GM15510 (cell line): Measurements from ENCODE around the gene ZHX3.

Source experiments
- POLR2A ChIP-seq: IDR thresholded peaks from 3 replicates; pipeline ENCODE4 v1.6.1; 2011; ENCODE audit warnings: borderline replicate concordance; ENCODE audit not compliant: insufficient read length; ENCODE audit errors: extremely low read depth

The ZHX3 gene

DNA sequence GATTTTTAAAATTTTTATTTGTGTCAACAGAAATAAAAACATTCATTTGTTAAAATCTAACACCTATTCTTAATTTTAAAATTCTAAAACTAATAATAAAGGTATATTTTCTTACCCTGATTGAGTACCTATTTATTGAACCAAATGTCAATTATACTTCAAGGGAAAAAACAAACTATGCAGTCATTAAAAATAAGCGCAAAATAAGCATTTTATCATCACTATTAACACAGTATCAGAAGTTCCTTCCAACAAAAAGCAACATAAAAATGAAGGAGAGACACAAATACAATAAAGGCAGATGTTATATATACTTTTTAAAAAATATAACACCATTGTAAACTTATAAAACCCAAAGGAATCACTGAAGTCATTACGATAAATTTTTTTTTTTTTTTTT, 52.7 kb downstream of the ZHX3 start:
- TF ChIP-seq POLR2A, result no peak

DNA sequence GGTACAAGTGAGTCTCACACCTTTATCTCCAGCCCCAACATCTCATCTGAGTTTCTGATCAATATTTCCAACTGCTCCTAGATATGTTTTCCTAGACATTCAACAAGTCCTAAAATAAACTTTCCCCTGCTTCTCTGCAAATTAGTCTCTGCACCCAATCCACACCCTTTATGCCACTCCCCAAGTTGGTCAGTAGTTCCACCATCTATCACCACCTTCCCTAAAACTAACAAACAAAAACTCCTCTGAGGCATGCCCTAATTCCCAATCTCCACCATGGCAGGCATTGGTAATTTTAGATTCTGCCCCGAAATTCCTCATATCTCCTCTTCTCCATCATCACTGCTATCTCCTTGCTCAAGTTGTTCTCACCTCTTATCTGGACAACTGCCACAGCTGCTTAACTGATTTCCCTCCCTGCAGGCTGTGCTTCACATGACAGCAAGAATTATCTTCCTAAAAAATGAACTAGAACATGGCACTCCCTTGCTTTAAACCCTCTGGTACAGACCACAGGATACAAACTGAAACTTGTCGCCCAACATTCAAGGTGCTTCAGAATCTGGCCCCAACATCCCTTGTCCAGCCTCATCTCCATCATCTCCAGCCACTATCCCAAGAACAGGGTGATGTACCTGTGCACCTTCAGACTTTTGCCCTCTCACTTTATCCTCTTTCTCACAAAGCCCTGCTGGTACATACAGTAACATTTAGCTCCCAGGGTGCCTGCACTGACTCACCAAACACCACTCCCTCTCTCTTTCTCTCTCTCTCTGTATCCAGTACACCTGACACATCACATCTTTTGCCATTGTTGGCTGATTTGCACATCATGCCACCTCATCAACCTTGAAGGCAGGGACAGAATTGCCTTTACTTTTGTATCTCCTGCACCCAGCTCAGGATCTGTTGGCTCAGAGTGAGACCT, 55.5 kb downstream of the ZHX3 start:
- TF ChIP-seq POLR2A, result no peak

DNA sequence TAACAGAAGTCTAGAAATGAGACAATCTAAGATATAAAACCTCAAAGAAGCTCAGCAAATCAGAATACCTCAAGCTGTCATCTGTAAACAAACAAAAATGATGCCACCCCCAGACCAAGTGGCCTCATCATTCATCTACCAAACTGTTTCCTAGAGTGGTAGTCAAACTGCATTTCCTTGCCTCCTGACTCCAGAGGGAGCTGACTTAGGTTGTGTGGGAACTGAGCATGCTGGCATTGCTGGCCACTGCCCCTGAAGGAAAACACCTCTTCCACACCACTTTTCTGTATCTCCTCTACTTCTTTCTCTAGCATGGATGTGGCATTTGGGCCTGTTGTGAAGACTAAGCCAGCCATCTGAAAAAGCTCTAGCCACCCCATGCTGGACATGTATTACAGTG, 56.3 kb downstream of the ZHX3 start:
- TF ChIP-seq POLR2A, result no peak

DNA sequence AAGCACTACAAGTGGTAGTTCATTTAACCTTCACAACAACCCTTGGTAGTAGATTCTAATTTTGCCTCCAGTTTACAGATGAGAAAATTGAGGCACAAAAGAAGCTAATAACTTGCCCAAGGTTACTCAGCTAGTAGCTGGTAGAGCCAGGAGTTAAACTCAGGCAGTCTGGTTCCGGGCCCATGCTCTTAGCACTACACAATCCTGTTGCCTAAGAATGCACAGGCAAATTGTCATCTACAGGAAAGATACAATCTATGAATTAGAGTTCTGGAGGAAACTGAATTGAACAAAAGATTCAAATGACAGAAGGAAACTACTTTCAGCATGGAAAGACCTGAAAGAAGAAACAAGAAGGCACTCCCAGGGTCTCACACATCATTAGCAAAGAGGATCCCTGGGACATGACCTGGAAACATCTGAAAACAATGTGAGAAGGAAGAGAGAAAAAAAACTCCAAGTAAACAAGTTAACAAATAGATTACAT, 56.8 kb downstream of the ZHX3 start:
- TF ChIP-seq POLR2A, result no peak

DNA sequence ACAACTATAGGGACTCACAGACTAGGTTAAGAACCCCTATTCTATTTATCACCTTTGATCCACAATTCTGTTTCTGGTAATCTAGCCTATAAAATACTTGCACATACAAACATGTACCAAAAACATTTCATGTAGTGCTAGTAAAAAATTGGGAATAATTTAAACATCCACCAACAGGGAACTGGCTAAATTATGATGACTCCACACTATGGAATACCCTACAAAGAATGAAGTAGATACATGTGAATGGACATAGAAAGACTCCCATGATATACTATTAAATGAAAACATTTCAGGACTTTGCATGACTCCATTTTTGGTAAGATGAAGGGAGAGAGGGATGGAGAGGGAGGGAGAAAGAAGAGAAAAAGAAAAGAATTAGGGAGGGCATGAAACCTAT, 58.2 kb downstream of the ZHX3 start:
- TF ChIP-seq POLR2A, result no peak

DNA sequence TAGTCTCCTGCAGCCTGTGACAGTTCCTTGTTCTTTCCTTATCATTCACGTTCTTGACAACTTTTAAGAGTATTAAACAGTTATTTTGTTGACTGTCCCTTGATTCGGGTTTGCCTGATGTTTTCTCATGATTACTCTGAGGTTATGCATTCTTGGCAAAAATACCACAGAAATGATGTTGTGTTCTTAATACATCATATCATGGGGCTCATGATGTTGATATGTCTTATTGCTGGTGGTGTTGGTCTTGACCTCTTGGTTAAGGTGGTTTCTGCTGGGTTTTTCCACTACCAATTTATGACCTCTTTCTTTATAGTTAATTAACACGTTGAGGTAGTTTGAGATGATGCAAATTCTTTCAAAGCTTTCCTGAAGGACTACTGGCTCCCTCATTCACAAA, 59.1 kb downstream of the ZHX3 start:
- TF ChIP-seq POLR2A, result no peak

DNA sequence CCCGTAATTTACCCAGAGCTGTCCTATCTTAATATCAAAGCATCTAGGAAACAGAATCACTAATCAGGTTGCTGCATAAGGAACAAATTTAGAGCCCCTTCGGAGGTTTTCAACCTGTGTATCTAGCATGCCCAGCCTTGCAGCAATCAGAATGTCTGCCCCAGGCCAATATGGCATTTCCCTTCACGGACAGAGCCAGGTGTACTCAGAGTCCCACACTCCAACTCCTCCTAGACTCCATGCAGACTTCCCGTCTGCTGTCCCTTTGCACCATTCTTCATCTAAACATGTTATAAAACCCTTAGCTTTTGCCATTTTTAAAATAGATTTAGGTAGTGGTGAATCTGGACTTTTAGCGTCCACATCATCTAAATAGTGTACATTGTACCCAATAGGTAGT, 61.0 kb downstream of the ZHX3 start:
- no peak for TF ChIP-seq POLR2A

DNA sequence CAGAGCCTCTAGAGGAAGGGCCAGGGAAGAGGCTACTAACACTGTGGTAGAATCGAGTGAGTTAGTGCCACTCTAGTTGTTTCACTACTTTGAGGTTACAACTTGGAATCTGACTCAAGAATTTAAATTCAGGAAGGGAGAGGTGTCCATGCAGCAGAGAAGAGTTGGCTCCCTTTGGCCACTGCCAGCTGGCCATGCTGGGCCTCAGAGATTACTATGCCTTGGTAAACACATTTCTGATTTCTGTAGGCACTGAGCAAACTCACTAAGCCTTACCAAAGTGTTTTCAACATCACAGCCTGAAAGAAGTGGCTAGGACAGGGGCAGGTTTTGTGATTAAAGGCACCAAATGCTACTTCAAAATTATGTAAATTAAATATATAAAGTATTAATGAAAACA, 61.9 kb downstream of the ZHX3 start:
- no peak for TF ChIP-seq POLR2A

DNA sequence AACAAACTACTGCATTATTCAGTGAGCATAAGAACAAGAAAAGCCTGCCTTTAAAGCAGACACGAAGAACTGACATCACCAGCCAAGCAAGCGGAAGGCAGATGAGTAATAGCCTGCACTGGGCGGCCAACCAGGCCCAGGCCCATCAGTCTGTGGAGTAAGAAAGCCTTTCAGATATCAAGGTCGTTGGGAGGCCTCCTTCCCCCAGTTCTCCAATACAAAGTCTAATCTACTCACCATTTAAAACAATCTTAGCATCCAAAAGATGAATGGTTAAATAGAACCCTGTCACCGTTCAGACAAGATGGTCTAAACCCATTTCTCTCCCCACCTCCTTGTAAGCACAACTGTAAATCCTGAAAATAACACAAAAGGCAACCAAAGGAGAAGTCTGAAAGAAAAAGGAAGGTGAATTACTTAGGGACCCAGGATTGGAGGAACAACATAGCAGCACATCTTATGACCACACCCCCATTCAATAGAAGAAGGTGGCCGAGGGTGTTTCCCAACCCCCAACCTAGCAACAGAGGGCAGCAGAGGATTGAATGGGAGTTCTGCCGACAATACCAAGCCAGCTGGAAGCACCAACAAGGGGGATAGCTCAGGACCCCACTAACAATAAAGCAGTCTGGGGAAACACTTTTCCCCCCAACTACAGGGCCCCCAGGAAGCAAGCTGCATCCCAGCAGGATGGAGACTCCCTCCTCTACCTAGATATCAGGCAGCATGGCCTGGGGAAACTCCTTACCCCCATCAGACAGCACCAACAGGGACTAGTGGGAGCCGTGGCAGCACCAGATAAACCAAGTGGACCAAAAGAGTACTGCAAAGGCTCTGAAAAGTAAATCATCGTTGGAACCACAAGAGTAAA, 67.9 kb downstream of the ZHX3 start:
- no peak for TF ChIP-seq POLR2A

DNA sequence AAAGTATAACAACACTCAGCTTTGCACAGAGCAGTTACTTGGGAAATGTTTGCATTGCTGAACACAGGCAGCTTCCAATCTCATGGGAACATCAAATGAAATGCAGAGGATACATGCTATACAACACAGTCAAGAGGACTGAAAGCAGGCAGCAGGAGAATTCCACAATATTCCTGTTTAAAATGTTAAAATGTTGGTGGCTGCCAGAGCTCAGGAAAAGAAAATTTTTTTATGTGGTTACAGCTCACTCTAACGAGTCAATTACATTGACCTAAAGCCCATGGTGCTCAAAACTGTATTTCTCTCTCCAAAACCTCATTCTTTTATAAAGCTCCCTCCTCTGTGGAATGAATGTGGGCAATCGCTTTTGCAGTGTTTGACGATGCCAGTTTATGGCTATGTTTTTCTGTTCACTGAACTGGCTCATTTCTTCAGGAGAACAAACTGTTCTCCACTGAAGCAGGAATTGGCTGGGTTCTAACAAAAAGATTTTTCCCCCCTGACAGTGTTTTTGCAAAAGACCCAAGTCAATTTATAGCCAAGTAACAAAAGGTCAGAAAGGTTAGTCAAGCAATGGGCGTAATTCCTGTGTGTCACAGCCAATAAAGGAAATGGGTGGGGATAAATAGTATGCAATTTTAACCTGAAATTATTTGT, 69.0 kb downstream of the ZHX3 start:
- TF ChIP-seq POLR2A, result no peak

DNA sequence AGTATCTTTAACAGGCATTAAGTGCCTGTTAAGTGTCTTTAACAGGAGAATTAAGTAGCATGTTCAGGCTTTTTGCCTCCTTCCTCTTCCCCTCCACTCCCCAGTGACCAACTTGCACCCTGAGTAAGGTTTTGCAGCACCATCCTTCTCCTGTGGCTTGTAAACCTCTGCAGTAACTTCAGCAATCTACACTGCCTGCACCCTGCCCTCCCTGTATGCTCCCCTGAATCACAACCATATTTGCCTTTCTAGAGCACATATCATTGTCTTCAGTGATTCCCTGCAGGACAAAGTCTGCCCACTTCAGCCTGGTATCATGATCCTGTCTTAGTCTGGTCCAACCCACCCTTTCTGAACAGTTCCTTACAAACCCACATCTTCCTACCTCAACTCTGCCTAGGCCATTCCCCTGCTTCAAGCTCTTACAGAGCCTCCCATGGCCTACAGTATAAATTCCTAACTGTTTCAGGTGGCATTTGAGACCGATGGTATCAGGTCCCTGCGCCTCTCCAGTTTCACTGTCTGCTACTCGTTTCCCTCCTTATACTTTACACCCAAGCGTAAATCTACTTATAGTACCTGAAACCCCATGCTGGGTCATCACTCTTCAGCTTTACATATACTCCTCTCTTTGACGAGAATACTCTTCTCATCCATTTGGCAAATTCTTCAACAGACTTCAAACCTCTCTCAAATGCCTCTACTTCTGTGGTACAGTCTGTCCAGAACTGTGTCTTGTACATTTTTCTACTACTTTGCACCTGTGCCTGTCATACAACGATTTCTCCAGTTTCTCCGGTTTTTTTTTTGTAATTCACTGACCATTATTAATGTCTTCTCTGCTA, 69.8 kb downstream of the ZHX3 start:
- TF ChIP-seq POLR2A, result no peak

DNA sequence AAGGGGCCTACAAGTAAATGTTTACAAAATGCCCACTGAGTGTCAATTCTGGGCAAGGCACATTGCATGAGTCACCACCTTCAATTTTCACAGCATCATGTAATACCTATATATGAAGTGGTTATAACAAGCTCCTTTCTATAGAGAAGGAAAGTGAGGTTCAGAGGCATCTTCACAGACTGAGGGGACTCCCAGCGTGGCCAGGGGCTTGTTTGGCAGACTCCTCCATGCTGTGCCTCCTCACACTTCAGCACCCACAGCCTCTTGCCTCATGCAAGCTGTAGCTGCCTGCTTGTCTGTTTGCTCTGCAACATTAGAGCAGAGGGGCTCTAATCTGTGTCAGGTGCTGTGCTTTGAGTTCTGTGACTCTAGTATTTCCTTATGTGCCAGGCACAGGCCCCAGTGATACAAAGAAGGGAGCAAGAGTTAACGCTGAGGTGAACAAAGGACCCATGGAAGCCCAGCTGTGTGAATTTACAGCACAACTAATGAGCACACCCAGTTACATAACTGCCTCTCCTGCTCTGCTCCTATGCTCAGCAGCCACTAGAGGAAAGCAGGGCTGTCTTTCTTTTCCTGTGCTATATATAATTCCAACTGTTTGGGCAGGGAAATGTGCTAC, 72.3 kb downstream of the ZHX3 start:
- TF ChIP-seq POLR2A, result no peak

DNA sequence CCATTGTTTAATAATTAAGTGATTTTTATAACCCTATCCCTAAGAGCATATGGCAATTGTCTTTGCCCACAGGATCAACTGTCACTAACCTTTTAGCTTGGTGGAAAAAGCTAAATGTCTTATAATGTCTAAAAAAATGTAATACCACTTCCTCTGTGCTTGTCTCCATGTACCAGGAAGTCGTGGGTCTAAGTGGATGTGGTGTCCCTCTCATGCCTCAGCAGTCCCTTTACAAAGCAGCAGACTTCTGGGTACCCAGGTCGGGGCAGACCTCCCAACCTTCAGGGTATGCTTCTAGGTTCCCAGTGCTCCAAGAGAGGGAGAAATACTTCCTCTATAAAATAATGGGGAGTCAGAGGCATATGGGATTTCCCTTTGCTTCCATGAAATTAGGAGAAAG, 74.7 kb downstream of the ZHX3 start:
- TF ChIP-seq POLR2A, result no peak

DNA sequence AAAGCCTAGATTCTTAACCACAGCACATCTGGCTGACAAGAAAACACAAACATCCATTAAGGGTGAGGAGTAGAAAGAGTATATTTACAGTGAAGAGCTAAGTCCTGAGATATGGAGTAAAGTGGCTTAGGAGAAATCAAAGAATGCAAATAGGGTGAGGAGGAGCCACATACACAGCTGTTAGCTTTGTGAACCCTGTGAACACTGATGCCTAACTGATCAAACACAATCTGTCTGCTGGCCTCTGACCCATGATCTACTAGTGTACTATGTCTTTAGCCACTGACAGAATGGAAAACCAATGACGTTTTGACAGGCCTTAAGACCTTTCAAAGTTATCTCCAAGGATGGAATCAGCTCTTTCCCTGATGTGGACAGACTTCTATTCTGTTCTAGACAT, 75.2 kb downstream of the ZHX3 start:
- TF ChIP-seq POLR2A, result no peak

DNA sequence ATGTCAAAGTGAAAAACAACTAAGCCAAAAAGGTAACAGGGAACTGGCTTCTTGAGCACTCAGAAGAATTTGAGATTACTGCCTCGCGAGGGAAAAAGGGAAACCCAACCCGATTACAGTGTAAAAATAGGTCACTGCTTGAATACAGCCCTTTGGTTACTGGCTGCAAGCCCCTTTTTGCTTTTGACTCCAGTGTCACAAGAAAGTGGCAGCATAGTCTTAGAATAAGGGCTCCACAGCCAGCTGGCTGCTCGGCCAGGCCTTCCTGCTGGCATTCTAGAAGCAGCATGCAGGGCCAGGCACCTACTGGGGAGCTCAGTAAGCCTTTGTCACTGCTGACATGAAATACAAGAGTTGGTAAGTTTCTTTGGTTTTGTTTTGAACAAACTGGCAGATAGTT, 83.0 kb downstream of the ZHX3 start:
- TF ChIP-seq POLR2A, result no peak

DNA sequence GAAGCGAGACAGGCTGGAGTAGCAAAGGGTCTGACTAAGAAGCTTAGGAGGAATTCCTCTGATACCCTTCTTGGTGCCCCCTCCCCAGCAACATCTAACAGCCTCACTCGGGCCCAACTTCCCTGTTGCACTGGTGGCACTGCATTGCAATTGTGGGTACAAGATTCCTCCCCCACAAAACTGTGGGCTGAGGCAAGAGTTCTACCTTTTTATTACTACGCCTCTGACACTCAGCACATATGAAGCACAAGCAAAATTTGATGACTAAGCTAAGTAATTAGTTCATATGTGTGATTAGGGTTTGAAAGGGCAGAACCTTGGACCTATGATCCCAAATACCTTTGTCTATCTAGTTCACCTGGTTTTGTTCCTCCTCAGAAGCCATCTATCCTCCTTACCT, 83.5 kb downstream of the ZHX3 start:
- no peak for TF ChIP-seq POLR2A
